ENCODE measurements around the gene LSM7. TPM values are rescaled to one million over a fixed set of nuclear protein-coding genes. Genes with fewer than 3 reads are reported as not detected.

The LSM7 gene
- total RNA-seq, 2 experiments from 2014 or later, result 73.6 to 80.1 TPM

- peaks cover 25% of the 10 kb centered on the region for H3K4me1 Mint-ChIP-seq (ENCODE audit: low read depth)
- H3K27ac ChIP-seq (ENCODE audit: low read depth in 1 of 2, low read length in 2 of 2), result peak overlapping the region in 1 of 2 donors; percentile 50
These were observed 39.3 kb downstream of the LSM7 start for GRCh38 chr19:2288818-2289713.

GRCh38 chr19:2288338-2288817, 40.0 kb downstream of the LSM7 start:
- H3K27ac Mint-ChIP-seq, result peak overlapping the region; percentile 83
- peaks cover 16% of the 10 kb centered on the region for H3K36me3 Mint-ChIP-seq (ENCODE audit: low read depth)
- POLR2A ChIA-PET, result interaction anchor here (0.9 to 1.9 kb wide), 11 partner anchors 8 to 1036 kb away, joined by 3 to 23 read pairs (median 5); partner anchors contain the start of genes LSM7, PLEKHJ1 and SPPL2B
- CTCF ChIA-PET, result interaction anchor here (1.0 to 1.1 kb wide), 2 partner anchors 14 to 26 kb away, joined by 3 to 5 read pairs; no protein-coding TSS in a partner anchor
- H3K4me1 Mint-ChIP-seq (ENCODE audit: low read depth), result peaks cover 20% of the 10 kb centered on the region
- no peak for TF ChIP-seq CTCF (IDR thresholded peaks at IDR 0.05)
- ATAC-seq (ENCODE audit: poor library complexity) (no peak), DNase-seq (peak in 1 of 14 experiments; percentile 41)
- intact Hi-C loops (cut with DNase I, micrococcal nuclease), result loop anchor here in 1 of 2 experiments (5.0 kb wide), 1 partner anchor 39 kb away; the partner anchor contains the start of genes LSM7 and SPPL2B
- Histone ChIP-seq H3K36me3 (ENCODE audit: insufficient read depth, low read length) (no peaks in the 10 kb centered on the region), H3K27ac (ENCODE audit: low read depth in 1 of 2, low read length in 2 of 2) (no peak overlapping the region), H3K4me1 (ENCODE audit: insufficient read depth, low read length) (peaks cover 42% of the 10 kb centered on the region), H3K4me3 (ENCODE audit: low read length) (no peak overlapping the region), H3K27me3 (ENCODE audit: control insufficient read depth in 1 of 2, insufficient read depth in 2 of 2, low read length in 2 of 2) (no peaks in the 10 kb centered on the region), H3K9me3 (ENCODE audit: control insufficient read depth in 1 of 2, insufficient read depth in 1 of 2, low read length in 2 of 2) (no peaks in the 10 kb centered on the region)
- peak overlapping the region; percentile 67 for H3K4me3 Mint-ChIP-seq
- no peaks in the 10 kb centered on the region for H3K27me3 Mint-ChIP-seq
- no peaks in the 10 kb centered on the region for H3K9me3 Mint-ChIP-seq

More at GRCh38 chr19:2288818-2289713, 39.3 kb downstream of the LSM7 start:
- peak overlapping the region; percentile 83 for H3K27ac Mint-ChIP-seq
- POLR2A ChIA-PET, result interaction anchor here (0.6 to 1.9 kb wide), 16 partner anchors 9 to 1473 kb away, joined by 3 to 23 read pairs (median 5); partner anchors contain the start of genes LSM7 and SPPL2B
- peak overlapping the region; percentile 83 for H3K4me3 Mint-ChIP-seq
- DNase-seq (peak in 2 of 14 experiments; percentile 13 to 41), ATAC-seq (ENCODE audit: poor library complexity) (peak; percentile 6)
- H3K27me3 Mint-ChIP-seq, result no peaks in the 10 kb centered on the region
- no peak for TF ChIP-seq CTCF (IDR thresholded peaks at IDR 0.05)
- no peaks in the 10 kb centered on the region for H3K9me3 Mint-ChIP-seq
- intact Hi-C loops (cut with DNase I, micrococcal nuclease), result loop anchor here in 1 of 2 experiments (5.0 kb wide), 1 partner anchor 38 kb away; the partner anchor contains the start of genes LSM7 and SPPL2B
- Histone ChIP-seq H3K4me1 (ENCODE audit: insufficient read depth, low read length) (peaks cover 43% of the 10 kb centered on the region), H3K4me3 (ENCODE audit: low read length) (peak overlapping the region; percentile 69), H3K27me3 (ENCODE audit: control insufficient read depth in 1 of 2, insufficient read depth in 2 of 2, low read length in 2 of 2) (no peaks in the 10 kb centered on the region), H3K9me3 (ENCODE audit: control insufficient read depth in 1 of 2, insufficient read depth in 1 of 2, low read length in 2 of 2) (no peaks in the 10 kb centered on the region), H3K36me3 (ENCODE audit: insufficient read depth, low read length) (peaks cover 3% of the 10 kb centered on the region)
- CTCF ChIA-PET, result interaction anchor here (1.0 to 1.1 kb wide), 2 partner anchors 15 to 27 kb away, joined by 3 to 5 read pairs; no protein-coding TSS in a partner anchor
- peaks cover 21% of the 10 kb centered on the region for H3K36me3 Mint-ChIP-seq (ENCODE audit: low read depth)

- CTCF ChIA-PET, result no interaction called here
These were observed 40.6 kb downstream of the LSM7 start for GRCh38 chr19:2287585-2288337.

More at GRCh38 chr19:2287585-2288337, 40.6 kb downstream of the LSM7 start:
- Histone ChIP-seq H3K4me1 (ENCODE audit: insufficient read depth, low read length) (peaks cover 46% of the 10 kb centered on the region), H3K4me3 (ENCODE audit: low read length) (no peak overlapping the region), H3K9me3 (ENCODE audit: control insufficient read depth in 1 of 2, insufficient read depth in 1 of 2, low read length in 2 of 2) (no peaks in the 10 kb centered on the region), H3K36me3 (ENCODE audit: insufficient read depth, low read length) (no peaks in the 10 kb centered on the region), H3K27ac (ENCODE audit: low read depth in 1 of 2, low read length in 2 of 2) (no peak overlapping the region), H3K27me3 (ENCODE audit: control insufficient read depth in 1 of 2, insufficient read depth in 2 of 2, low read length in 2 of 2) (no peaks in the 10 kb centered on the region)
- DNase-seq (peak in 1 of 14 experiments; percentile 20), ATAC-seq (ENCODE audit: poor library complexity) (no peak)
- Mint-ChIP-seq H3K27me3 (no peaks in the 10 kb centered on the region), H3K27ac (peak overlapping the region; percentile 83), H3K36me3 (ENCODE audit: low read depth) (peaks cover 12% of the 10 kb centered on the region), H3K4me1 (ENCODE audit: low read depth) (peaks cover 24% of the 10 kb centered on the region), H3K9me3 (no peaks in the 10 kb centered on the region), H3K4me3 (peak overlapping the region; percentile 67)
- intact Hi-C loops (cut with DNase I, micrococcal nuclease), result loop anchor here in 1 of 2 experiments (5.0 kb wide), 1 partner anchor 40 kb away; the partner anchor contains the start of genes LSM7 and SPPL2B
- POLR2A ChIA-PET, result interaction anchor here (0.9 to 1.5 kb wide), 7 partner anchors 10 to 191 kb away, joined by 3 to 6 read pairs (median 4); partner anchors contain the start of genes LINGO3, LSM7, PLEKHJ1 and SPPL2B
- TF ChIP-seq CTCF (IDR thresholded peaks at IDR 0.05), result no peak

All from CD4-positive, alpha-beta T cell (primary cell).